Non-pigmented ciliary epithelial cell (primary cell): ENCODE measurements around the gene EFHC2.
"Not testable (repeated sequence)": the region's sequence is repeated elsewhere in the genome, so short reads cannot be mapped to it uniquely, and the experiment has no call there.

Experiments used
- DNase-seq: peaks from one replicate; pipeline ENCODE4 v3.0.0-alpha.2; 2010; ENCODE audit warnings: low read depth

Gene EFHC2

GRCh38 chrX:44299177-44299576 is 44.3 kb downstream of the EFHC2 start:
- no peak for DNase-seq

DNA sequence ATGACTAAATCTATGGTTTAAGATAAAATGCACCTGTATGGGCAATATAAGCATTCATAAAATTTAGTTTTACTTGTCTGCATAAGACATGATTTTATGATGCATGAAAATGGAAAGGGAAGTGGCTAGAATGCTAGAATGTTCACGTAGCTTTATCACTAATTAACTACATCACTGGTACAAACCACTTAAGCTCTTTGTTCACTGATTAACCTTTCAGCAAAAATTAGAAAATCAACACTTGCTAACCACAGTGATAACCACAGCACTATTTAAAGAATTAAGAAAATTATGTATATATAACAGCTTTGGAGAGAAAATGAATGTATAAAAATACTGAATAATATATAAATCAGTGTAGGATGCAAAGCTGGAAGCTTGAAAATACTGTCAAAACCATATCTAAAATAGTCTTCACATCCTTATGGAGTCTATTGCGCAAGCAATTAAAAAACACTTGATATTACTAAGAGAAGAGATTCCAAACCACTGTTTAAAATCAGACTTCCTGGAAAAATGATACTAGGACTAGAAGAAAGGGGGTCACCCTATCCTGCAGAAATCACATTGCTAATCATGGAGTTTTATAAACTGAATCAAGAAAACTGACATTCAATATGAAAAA is 51.9 kb downstream of the EFHC2 start:
- DNase-seq, result no peak

- no peak for DNase-seq
Measured at GRCh38 chrX:44290718-44291117, 52.8 kb downstream of the EFHC2 start.

- no peak for DNase-seq
Measured at GRCh38 chrX:44282753-44283152, 60.7 kb downstream of the EFHC2 start.

GRCh38 chrX:44280116-44280515 is 63.4 kb downstream of the EFHC2 start:
- no peak for DNase-seq

GRCh38 chrX:44274096-44274495 is 69.4 kb downstream of the EFHC2 start:
- no peak for DNase-seq

DNA sequence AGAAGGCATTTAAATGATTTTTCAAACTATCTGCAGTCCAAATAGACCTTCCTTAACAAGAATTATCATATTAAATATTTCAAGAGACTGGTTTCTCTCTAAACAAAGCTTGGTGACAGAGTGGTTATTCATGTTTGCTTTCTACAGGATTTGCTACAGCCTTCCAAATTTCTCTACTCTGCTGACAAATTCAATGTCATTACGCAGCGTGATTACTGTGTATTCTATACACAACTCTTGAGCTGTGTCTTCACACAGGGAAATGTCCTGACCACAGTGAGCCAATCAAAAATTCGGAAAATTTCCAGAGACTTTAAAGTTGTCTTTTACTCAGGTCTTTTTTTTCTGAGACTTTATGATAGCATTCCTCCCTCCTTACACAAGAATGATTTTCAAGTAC is 75.6 kb downstream of the EFHC2 start:
- no peak for DNase-seq

GRCh38 chrX:44267116-44267515 is 76.4 kb downstream of the EFHC2 start:
- no peak for DNase-seq

GRCh38 chrX:44265559-44265958 is 77.9 kb downstream of the EFHC2 start:
- DNase-seq, result no peak

DNA sequence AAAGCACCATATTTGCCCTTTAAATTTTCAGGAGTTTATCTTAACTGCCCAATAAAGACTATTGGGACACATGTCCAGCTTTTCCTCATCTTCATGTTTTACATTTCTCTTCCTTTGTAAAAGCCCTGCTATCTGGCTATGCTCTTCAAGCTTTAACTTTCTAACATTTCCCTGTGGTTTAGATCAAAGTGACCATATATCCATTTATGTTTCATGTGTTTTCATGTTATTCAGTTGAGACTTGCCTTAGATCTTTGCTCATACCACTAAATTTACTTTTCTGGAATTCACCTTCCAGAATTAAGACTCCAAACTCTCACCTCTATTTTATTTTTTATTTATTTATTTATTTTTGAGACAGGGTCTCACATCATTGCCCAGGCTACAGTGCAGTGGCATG is 78.5 kb downstream of the EFHC2 start:
- DNase-seq, result no peak

- no peak for DNase-seq
Measured at GRCh38 chrX:44261286-44261685, 82.2 kb downstream of the EFHC2 start.

DNA sequence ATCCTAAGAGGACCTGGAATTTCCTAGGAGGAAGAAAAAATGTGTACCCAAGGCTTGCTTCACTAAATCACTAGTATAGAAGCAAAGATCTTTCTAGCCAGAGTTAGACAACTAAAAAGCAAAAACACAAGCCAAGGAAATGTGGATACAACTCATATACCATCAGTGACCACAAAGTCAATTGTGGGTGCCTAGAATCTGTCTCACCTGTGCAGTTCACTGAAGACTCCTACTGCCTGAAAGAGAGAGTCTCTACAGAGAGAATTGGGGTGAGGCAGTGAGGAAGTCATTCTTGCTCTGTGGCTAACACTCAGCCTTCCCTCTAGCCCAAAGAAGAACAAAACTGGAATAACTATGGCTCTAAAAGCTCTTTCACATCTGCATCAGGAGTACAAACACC is 82.9 kb downstream of the EFHC2 start:
- DNase-seq, result no peak

GRCh38 chrX:44255742-44256141 is 87.7 kb downstream of the EFHC2 start:
- DNase-seq, result not testable (repeated sequence)

DNA sequence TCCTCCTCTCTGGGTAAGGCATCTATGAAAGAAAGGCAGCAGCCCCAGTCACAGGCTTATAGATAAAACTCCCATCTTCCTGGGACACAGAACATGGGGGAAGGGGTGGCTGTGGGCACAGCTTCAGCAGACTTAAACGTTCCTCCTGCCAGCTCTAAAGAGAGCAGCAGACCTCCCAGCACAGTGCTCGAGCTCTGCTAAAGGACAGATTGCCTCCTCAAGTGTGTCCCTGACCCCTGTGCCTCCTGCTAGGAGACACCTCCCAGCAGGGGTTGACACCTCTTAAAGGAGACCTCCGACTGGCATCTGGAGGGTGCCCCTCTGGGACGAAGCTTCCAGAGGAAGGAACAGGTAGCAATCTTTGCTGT is 89.9 kb downstream of the EFHC2 start:
- no peak for DNase-seq

GRCh38 chrX:44252688-44253574 is 90.5 kb downstream of the EFHC2 start:
- not testable (repeated sequence) for DNase-seq

- DNase-seq, result no peak
Measured at GRCh38 chrX:44247468-44247867, 96.0 kb downstream of the EFHC2 start.

- DNase-seq, result no peak
Measured at GRCh38 chrX:44246826-44247225, 96.6 kb downstream of the EFHC2 start.

DNA sequence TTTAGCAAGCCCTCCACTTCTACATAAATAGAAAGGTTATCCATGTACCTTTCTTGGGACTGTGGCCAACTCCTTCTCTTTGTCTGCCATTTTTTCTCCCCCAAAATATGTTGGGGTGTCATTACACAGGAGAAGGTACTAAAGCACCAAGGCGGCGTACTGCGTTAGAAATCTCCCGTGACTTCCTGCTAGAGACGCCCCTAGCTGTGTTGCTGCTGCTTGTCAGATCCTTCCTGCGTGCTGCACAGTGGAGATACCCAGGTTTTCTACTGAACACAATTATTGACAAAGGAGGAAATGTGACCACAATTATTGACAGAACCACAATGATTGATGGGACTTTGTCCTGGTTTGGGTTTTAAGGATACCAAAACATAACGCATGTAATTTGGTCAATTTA is 97.7 kb downstream of the EFHC2 start:
- no peak for DNase-seq

DNA sequence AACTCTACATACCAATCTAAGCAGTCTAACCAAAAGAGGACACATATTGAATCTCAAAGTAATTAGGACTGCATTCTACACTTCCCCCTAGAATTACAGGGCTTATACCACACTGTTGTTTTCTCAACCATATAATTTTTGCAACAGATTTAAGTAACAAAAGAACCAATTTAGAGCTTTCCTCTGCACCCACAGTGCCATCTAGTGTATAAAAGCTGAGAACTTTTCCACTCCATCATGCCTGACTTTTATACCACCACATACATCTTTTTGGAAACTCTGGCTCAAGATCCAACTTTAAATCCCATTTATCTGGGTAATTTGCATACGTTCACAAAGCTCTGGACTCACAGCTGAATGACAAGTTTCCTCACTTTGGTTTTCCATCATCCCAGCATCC is 99.5 kb downstream of the EFHC2 start:
- DNase-seq, result no peak

DNA sequence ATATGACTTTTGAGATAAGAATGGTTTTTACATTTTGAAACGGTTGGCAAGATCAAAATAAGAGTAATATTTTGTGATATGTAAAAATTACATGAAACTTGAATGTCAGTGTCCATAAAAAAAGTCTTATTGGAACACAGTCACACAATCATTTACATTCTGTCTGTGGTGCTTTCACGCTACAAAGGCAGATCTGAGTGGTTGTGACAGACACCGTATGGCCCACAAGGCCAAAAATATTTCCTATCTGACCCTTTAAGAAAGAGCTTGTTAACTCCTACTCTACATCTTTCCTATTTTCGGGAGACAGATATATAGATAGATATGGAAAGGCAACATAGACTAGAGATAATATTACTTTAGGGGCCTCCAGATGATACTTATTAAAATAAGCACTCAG is 101.9 kb downstream of the EFHC2 start:
- DNase-seq, result no peak

- DNase-seq, result no peak
Measured at GRCh38 chrX:44240036-44240435, 103.4 kb downstream of the EFHC2 start.

- no peak for DNase-seq
Measured at GRCh38 chrX:44239036-44239435, 104.4 kb downstream of the EFHC2 start.

GRCh38 chrX:44235534-44235933 is 107.9 kb downstream of the EFHC2 start:
- DNase-seq, result no peak

DNA sequence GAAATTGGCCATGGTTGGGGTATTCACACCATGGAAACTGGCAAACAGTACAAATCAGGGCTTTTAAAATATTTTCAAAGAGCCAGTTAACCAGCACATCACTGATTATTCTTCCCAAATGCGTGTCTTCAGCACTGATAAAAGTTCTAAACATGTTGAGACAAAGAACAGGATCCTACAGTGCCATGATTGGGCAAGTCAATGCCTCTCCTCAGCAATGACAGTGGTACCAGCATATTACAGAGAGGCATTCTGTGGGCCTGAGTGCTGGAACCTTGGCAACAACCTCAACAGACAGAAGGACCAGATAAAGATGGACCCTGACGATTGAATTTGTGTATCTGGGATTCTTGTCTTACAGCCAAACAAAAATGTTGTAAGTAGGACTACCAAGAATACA is 108.9 kb downstream of the EFHC2 start:
- no peak for DNase-seq
